Activated gamma-delta T cell (primary cell): ENCODE data around the gene GZMH.
"Not testable (repeated sequence)": the region's sequence is repeated elsewhere in the genome, so short reads cannot be mapped to it uniquely, and the experiment has no call there.

ENCODE experiments used
- DNase-seq: peaks from one replicate; lab custom pipeline; 2025; lab: John Stamatoyannopoulos, UW
- total RNA-seq, 2 donors: gene quantifications; one replicate each; lab custom pipeline; 2026; lab: John Stamatoyannopoulos, UW

GZMH gene, protein sequence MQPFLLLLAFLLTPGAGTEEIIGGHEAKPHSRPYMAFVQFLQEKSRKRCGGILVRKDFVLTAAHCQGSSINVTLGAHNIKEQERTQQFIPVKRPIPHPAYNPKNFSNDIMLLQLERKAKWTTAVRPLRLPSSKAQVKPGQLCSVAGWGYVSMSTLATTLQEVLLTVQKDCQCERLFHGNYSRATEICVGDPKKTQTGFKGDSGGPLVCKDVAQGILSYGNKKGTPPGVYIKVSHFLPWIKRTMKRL
- 15.7 to 98.4 reads per million in 2 donors for total RNA-seq

DNA sequence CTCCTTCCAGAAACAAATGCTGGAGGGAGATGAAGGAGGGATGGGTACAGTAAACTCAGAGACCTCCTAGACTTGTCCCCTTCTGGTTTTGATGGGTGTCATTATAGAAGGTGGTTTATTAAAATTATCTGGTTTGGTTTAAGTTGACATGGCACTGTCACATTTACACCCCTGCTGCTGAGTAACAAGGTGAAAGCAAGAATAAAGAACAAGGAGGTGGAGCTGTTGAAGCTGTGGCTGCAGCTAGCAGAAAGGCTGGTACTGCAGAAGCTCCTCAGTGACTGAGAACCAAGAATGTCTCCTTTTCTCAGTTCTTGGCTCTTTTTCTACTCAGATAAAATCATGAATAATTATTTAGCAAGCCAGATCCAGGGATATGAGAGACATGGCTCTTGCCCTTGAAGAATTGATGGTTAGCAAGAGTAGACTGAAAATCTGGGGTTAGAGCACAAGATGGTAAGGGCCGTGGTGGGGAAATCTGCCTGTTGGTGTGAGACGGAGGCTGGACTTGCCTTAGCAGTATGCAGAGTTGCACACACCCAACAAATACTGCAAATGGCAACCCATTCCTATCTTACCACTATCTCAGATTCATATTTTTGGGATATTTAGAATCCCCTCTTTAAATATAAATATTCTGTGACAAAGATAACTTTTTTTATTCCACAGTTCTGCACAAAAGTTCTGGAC lies at the start of gene GZMH:
Gene GZMH (minus strand): TSS at position 31 of the 690 bp plus-strand sequence. CDS start 72 bp downstream, outside the sequence.
- no peak for DNase-seq

DNA sequence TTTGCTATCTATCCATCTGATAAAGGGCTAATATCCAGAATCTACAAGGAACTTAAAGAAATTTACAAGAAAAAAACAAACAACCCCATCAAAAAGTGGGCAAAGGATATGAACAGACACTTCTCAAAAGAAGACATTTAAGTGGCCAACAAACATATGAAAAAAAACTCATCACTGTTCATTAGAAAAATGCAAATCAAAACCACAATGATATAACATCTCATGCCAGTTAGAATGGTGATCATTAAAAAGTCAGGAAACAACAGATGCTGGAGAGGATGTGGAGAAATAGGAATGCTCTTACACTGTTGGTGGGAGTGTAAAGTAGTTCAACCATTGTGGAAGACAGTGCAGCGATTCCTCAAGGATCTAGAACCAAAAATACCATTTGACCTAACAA lies 38.9 kb upstream of the GZMH start:
- DNase-seq, result not testable (repeated sequence)

DNA sequence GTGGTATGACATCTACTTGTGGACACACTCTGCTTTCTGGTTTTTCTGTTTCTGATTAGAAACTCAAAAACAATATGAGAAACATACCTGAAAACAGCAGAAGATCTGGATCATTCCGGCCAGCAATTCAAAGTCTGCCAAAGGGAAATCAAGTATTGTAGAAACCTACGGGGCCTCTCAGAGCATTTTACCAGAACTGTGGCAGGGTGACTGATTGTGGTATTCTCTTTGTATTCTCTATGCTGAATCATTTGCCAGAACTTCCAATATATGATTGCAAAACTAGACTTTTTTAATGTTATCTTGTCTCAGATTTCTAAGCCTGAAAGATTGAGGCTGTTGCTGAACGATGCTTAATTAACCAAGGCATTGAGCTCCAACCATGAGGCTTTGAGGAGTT lies 30.4 kb upstream of the GZMH start:
- DNase-seq, result no peak

DNA sequence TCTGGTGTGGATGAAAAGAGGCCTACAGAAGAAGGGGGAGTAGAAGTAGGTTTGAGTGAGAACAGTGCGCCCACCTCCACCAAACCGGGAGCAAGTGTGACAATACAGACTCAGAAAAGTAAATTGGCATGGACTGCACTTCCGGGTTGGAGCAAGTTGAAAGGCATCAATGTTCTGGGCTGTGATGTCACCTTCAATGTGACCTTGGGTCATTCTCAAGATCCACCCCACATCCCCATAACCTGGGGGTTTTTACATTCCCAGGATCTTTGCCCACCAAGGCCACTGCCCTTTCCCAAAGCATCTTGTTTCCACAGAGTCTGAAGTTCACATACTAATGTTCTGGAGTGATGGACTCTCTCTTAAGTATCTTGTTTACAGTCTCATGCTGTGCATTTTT lies 29.8 kb upstream of the GZMH start:
- DNase-seq, result no peak

DNA sequence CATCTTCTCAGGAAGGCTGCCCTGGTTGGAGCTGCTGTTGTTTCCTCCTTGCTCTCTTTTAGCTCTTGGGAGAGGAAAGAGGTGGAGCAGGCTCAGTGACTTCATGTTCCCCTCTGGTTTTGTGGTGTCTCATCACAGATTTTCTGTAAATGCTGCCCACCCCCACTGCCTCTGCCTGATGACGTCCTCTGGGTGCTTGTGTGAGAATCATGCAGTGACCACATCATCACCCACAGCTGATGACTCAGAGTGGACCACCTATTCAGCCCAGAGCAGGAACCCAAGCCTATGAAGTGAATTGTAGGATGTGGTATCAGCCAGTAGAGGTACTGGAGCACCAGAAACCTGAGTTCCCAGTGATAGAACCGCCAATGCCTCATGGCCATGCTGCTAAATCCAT lies 24.7 kb upstream of the GZMH start, which contains the start of gene GZMB:
Gene GZMB (minus strand): TSS at position 33 of the 400 bp plus-strand sequence. CDS start 30 bp downstream, at position 3.
- DNase-seq, result no peak

DNA sequence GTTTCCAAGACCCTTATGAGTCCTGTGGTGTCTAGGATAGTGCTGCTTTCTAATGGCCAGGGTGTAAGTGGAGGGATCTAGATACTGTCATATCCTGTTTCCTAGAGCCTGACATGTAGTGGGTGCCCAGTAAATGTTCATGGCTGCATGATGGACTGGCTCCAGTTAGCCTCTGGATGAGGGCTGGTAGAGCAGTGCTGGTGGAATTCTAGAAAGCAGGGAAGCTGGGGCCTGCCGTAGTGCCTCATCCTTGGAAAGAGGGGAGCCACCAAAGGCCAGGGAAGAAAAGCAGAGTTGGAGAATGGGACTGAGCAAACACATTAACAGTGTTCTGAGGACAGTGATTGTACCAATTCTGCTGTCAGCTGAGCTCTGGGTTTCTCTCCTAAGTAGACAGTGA lies 23.9 kb upstream of the GZMH start:
- DNase-seq, result no peak

DNA sequence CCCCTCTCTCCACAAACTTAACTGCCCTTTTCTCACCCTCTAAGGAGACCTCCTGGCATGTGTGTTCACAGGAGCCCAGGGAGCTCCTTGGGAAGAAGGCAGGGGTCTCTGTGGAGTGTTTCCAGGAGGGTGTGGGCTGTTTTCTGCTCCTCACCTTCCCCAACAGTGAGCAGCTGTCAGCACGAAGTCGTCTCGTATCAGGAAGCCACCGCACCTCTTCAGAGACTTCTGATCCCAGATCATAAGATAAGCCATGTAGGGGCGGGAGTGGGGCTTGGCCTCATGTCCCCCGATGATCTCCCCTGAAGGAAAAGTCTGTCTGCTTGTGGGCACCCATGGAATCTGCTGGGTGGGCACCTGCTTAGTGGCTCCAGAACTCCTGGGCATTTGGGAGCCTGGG lies 23.3 kb upstream of the GZMH start:
- no peak for DNase-seq

DNA sequence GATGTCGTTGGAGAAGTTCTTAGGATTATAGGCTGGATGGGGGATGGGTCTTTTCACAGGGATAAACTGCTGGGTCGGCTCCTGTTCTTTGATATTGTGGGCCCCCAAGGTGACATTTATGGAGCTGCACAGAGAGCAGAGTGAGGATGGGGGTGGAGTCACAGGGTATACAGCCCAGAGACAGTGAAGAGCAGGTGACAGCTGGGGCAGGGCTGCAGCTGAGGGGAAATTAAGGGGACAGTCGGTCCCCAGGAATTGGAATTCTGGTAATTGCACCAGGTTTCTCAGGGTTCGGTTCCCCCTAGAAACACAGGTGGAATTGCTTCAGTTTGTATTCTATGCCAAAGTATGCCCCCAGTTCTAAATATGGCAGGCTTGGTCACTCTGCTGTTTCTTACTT lies 22.9 kb upstream of the GZMH start:
- DNase-seq, result no peak

DNA sequence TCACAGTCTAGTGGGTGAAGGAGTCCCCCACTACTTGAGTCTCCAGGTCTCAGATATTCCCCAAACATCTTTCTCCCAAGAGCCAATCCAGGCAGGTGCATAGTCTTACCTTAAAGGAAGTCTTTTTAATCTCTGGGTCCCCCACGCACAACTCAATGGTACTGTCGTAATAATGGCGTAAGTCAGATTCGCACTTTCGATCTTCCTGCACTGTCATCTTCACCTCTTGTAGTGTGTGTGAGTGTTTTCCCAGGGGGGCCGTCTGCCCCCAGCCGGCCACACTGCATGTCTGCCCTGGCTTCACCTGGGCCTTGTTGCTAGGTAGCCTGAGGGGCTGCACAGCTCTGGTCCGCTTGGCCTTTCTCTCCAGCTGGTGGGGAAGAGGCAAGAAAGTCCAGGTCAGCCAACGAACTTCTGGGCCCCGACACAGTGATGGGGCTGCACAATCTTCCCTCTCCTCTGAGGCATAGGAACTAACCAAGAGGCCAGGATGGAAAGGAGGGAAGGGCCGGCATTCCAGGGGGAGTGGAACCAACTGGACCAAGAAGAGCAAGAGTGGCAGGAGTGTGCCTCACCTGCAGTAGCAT lies 22.4 kb upstream of the GZMH start:
- no peak for DNase-seq

DNA sequence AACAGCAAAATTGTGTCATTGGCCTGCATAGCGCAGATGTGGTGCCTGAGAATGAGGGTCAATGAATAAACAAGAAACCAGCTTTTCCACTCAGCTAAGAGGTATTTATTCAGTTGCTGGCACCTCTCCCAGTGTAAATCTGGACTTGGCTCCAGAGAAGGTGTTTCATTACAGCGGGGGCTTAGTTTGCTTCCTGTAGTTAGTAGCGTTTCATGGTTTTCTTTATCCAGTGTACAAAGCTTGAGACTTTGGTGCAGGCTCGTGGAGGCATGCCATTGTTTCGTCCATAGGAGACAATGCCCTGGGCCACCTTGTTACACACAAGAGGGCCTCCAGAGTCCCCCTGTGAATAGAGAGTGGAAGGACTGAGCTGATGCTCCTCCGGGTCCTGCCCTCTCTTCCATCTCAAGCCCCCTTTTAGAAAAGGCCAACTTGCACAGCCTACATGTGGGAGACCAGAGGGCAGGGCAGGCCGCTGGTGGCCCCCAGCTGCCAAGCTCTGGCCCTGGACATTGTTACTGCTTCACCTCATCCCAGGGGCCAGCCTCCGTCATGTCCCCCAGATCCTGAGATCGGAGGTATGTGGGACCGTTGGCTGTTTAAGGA lies 21.5 kb upstream of the GZMH start:
- no peak for DNase-seq

DNA sequence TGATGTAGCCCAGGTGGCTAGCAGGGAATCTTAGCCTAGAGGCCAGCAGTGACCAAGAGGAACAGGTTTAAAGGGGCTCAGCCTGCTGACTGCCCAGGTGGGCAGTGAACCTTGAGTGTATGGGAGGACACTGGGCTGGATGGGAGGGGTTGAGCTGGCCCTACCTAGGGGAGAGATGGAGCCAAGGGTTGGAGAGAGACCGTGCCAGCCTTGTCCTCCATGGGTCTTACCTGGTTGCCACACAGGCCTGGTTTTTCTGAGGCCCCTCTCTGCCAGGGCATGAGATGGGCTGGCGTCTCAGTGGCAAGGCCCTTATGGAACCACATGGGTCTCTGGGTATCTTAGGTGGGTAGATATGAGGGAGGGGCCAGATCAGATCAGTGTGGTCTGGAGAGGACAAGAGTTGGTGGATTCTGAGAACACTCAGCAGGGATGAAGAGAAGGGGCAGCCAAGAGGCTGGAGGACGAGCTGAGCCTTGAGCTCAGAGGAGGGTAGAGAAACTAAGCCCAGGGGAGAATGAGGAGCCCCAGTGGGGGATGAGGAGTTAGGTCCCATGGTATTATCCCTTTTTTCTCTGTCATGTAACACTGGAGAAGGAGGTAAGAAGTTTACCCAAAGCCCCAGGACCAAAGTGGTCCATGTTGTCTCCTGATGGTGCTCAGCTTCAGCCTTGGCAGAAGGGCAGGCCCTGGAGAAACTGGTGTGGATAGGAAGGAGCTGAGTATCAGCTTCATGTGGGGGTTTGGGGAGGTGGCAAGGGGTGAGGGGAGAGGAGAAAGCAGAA lies 20.8 kb upstream of the GZMH start:
- no peak for DNase-seq

DNA sequence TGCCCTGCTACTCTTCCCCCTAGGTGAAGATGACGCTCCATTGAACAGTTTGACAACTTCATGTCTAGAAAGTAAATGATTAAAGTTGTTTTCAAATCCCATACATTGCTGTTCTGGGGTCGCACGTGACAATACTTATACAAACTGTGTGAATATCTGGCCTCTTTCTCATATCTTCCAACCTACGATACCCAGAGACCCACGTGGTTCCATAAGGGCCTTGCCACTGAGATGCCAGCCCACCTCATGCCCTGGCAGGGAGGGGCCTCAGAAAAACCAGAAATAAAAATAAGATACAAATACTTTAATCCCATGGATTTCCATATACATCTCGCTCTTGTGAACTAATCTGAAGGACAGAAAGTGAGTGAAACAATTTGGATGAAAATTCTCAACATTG lies 20.0 kb upstream of the GZMH start:
- DNase-seq, result no peak

DNA sequence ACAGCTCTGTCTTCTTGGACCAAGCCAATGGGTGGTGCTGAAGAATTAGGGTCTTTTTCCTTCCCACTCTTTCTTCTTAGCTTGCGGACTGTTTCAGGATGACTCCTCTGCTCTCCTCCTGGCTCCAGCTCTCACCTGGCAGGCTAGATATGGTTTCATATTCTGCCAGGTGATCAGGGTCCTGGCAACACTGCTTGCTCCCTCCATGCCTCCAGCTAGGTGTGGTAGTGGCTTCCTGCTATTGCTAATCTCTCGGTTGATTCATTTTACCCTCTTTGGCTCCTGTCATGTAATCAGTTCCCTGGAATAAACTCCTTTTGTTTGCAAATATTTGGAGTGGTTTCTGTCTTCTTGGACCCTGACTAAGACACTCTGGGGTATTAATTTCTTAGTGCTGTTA lies 4.3 kb upstream of the GZMH start:
- no peak for DNase-seq

DNA sequence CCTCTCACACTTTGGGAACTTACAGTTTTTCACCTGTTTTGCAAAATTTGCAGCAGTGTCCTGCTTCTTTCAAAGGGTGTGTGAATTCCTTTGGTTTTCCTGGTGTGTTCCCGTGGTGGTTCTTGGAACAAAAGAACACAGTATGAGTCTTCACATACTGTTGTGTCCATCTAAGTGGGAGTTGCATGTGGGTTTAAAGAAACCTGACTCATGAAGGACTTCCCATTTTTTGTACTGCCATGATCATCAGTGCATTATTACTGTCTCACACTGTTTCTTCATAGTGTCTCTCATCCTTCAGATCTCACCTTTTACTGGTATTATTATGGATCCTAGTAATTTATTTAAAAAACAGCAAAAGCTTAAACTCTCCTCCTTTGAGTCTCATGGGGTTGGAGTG lies 3.8 kb upstream of the GZMH start:
- no peak for DNase-seq

DNA sequence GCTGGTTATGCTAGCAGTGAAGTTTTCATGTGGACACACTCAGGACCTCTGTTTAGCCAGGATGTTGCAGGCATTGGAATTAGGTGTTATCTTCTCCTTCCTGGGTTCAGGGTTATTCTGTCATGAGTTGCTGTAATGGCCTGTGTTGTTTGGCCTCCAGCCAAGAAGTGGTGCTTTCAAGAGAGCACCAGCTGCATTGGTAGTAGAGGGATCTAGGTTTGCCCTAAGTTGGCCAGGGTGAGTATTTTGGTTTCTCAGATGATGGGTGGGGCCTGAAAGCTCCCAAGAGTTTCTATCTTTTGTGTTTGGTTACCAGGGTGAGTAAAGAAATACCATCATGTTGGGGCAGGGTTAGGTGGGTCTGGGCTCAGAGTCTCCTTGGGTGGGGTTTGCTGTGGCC lies 2.7 kb upstream of the GZMH start:
- no peak for DNase-seq

DNA sequence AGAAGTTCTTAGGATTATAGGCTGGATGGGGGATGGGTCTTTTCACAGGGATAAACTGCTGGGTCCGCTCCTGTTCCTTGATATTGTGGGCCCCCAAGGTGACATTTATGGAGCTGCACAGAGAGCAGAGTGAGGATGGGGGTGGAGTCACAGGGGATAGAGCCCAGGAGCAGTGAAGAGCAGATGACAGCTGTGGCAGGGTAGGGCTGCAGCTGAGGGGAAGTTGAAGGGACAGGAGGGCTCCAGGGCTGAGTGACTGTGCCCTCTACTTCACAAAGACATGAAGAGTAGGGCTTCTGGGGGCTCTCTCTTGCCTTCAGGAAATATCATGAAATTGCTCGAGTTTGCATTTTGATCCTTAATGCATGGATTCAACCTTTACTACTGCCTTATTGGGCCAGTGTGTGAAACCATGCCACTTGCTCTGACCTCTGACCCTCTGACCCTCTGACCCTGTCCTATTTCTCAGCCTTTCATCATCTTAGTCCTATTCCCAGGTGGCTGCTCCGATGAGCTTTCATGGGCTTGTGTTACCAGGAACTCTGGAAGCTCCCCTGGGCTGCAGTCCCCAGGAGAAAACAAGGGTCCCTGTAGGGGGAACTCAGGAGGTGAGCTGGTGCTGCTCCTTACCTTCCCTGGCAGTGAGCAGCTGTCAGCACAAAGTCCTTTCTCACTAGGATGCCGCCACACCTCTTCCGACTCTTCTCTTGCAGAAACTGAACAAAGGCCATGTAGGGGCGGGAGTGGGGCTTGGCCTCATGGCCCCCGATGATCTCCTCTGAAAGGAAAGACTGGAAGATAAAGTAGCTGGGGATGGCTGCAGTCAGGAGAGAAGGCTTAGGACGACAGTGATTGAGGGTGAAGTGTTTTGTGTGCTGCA lies 1.6 kb downstream of the GZMH start:
- DNase-seq, result no peak

DNA sequence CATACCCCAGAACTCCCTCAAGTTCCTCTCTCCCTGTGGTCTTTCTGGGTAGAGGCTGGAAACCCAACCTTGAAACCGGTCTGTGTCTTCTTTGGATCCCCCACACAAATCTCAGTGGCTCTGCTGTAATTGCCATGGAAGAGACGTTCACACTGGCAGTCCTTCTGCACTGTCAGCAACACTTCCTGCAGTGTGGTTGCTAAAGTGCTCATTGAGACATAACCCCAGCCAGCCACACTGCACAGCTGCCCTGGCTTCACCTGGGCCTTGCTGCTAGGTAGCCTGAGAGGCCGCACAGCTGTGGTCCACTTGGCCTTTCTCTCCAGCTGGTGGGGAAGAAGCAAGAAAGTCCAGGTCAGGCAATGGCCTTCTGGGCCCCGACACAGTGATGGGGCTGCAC lies 2.4 kb downstream of the GZMH start:
- DNase-seq, result no peak

DNA sequence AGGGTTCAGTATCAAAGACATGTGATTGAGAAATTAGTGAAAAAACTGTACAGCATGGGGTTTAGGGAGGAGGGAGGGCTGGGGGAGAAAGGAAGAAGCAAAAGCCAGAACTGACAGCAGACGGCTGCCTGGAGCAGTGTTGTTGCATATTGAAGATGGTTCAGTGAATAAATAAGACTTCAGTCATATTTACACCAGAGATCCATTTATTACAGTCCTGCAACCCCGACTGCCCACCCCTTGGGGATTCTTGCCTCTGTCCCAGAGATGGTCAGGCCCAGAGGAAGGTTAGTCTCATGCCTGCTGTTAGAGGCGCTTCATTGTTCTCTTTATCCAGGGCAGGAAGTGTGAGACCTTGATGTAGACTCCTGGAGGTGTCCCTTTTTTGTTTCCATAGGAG lies 3.2 kb downstream of the GZMH start:
- no peak for DNase-seq

DNA sequence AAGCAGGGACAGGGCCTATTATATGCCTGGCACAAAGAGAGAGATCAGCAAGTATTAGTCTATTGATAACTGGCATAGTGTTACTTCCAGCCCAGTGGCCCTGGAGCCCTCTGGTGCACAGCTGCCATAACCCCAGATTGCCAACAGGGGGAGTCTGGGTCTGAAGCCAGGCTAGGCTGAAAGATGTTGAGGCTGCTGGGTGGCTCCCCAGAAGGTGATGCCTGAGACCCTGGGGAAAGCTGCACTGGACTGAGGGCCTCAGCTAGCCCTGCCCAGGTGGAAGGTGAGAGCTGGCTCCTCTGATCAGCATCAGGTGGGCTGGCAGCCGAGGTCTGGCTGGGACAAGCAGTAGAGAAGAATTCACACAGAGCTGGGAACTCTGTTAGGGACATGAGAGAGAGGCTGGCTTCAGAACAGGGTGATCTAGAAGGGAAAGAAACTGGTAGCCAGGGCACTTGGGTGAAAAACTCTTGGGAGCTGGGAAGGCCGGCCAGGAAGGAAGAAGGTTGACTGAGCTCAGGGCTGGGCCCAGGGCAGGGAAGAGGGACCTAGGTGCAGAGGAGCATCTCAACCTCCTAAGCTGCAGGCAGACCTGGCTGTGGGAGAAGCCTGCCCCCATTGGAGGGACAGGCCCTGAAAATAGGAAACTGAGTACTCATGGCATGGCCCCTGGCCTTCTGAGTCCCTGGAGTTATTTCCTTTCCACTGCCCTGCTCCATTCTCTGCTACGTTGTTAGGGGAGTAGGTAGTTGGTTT lies 3.9 kb downstream of the GZMH start:
- no peak for DNase-seq

DNA sequence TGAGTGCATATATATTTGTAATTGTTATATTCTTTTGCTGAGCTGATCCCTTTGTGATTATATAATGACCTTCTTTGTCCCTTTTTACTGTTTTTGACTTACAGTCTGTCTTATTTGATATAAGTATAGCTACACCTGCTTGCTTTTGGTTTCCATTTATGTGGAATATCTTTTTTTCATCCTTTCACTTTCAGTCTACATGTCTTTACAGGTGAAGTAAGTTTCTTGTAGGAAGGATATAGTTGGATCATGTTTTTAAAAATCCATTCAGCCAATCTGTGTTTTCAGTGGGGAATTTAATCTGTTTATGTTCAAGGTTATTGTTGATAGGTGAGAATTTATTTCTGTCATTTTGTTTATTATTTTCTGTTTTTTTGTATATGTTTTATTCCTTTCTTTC lies 12.1 kb downstream of the GZMH start:
- no peak for DNase-seq
